ENCODE measurements around the gene IGSF1.

IGSF1 gene

GRCh38 chrX:131288738-131289511 lies at the start of gene IGSF1:
Gene IGSF1, minus strand, starts transcription at chrX:131289306. Its CDS starts 2,632 bp downstream, at chrX:131286674.
- DNase-seq = no peak

- no peak for DNase-seq
Measured at GRCh38 chrX:131332331-131332730, 43.2 kb upstream of the IGSF1 start.

GRCh38 chrX:131331152-131331551 lies 42.0 kb upstream of the IGSF1 start:
- DNase-seq = no peak

- DNase-seq = no peak
Measured at GRCh38 chrX:131330735-131331134, 41.6 kb upstream of the IGSF1 start.

GRCh38 chrX:131322651-131323050 lies 33.5 kb upstream of the IGSF1 start:
- DNase-seq = no peak

- no peak for DNase-seq
Measured at GRCh38 chrX:131317326-131317725, 28.2 kb upstream of the IGSF1 start.

- DNase-seq = no peak
Measured at GRCh38 chrX:131316260-131316659, 27.2 kb upstream of the IGSF1 start.

- no peak for DNase-seq
Measured at GRCh38 chrX:131308980-131309379, 19.9 kb upstream of the IGSF1 start.

- no peak for DNase-seq
Measured at GRCh38 chrX:131306601-131307000, 17.5 kb upstream of the IGSF1 start.

GRCh38 chrX:131305926-131306325 lies 16.8 kb upstream of the IGSF1 start:
- no peak for DNase-seq

- no peak for DNase-seq
Measured at GRCh38 chrX:131302701-131303100, 13.6 kb upstream of the IGSF1 start.

- DNase-seq = no peak
Measured at GRCh38 chrX:131301155-131301554, 12.0 kb upstream of the IGSF1 start.

- DNase-seq = no peak
Measured at GRCh38 chrX:131298846-131299245, 9.7 kb upstream of the IGSF1 start.

- DNase-seq = no peak
Measured at GRCh38 chrX:131298036-131298435, 8.9 kb upstream of the IGSF1 start.

- no peak for DNase-seq
Measured at GRCh38 chrX:131289527-131289926, 421 bp upstream of the IGSF1 start.

GRCh38 chrX:131288188-131288587 lies 918 bp downstream of the IGSF1 start:
- no peak for DNase-seq

- DNase-seq = no peak
Measured at GRCh38 chrX:131287560-131288179, 1.4 kb downstream of the IGSF1 start.

GRCh38 chrX:131279617-131280016 lies 9.5 kb downstream of the IGSF1 start:
- no peak for DNase-seq

GRCh38 chrX:131279197-131279596 lies 9.9 kb downstream of the IGSF1 start:
- no peak for DNase-seq

- no peak for DNase-seq
Measured at GRCh38 chrX:131277543-131278136, 11.5 kb downstream of the IGSF1 start.

- DNase-seq = no peak
Measured at GRCh38 chrX:131273011-131273410, 16.1 kb downstream of the IGSF1 start.

- no peak for DNase-seq
Measured at GRCh38 chrX:131271826-131272225, 17.3 kb downstream of the IGSF1 start.

- DNase-seq = no peak
Measured at GRCh38 chrX:131271274-131271673, 17.8 kb downstream of the IGSF1 start.

GRCh38 chrX:131270080-131270479 lies 19.0 kb downstream of the IGSF1 start:
- no peak for DNase-seq
